ENCODE measurements around the gene RSPO3. TPM values are rescaled to one million over a fixed set of nuclear protein-coding genes. Genes with fewer than 3 reads are reported as not detected.

RSPO3 gene
- total and polyA plus RNA-seq, 5 experiments from 2014 or later: not detected

- POLR2A ChIA-PET: no interaction called here
- Mint-ChIP-seq H3K27me3 (peaks cover 8 to 46% (median 18%) of the 10 kb centered on the region in 5 donors), H3K9me3 (peaks cover 0 to 3% (median 0%) of the 10 kb centered on the region in 9 donors), H3K27ac (no peak overlapping the region), H3K36me3 (peaks cover 0 to 4% (median 0%) of the 10 kb centered on the region in 3 donors), H3K4me3 (no peak overlapping the region), H3K4me1 (no peaks in the 10 kb centered on the region)
- no peak for ATAC-seq
- no peak for DNase-seq
Observed at GRCh38 chr6:127178746-127179145, 60.3 kb downstream of the RSPO3 start.

- Mint-ChIP-seq H3K27me3 (peaks cover 8 to 51% (median 17%) of the 10 kb centered on the region in 5 donors), H3K36me3 (peaks cover 0 to 4% (median 0%) of the 10 kb centered on the region in 3 donors), H3K27ac (no peak overlapping the region), H3K4me1 (no peaks in the 10 kb centered on the region), H3K9me3 (peaks cover 0 to 3% (median 0%) of the 10 kb centered on the region in 9 donors), H3K4me3 (no peak overlapping the region)
- POLR2A ChIA-PET: no interaction called here
- ATAC-seq (no peak), DNase-seq (no peak)
Observed at GRCh38 chr6:127180426-127180825, 62.0 kb downstream of the RSPO3 start.

GRCh38 chr6:127182501-127182900 is 64.0 kb downstream of the RSPO3 start:
- H3K4me1 Mint-ChIP-seq: no peaks in the 10 kb centered on the region
- H3K4me3 Mint-ChIP-seq: no peak overlapping the region
- H3K27me3 Mint-ChIP-seq: peaks cover 8 to 42% (median 11%) of the 10 kb centered on the region in 5 donors
- no peak overlapping the region for H3K27ac Mint-ChIP-seq
- DNase-seq: no peak
- H3K9me3 Mint-ChIP-seq: peaks cover 0 to 3% (median 0%) of the 10 kb centered on the region in 9 donors
- no peak for ATAC-seq
- peaks cover 0 to 4% (median 0%) of the 10 kb centered on the region in 3 donors for H3K36me3 Mint-ChIP-seq
- POLR2A ChIA-PET: no interaction called here

- ATAC-seq (no peak), DNase-seq (no peak)
- no peaks in the 10 kb centered on the region for H3K4me1 Mint-ChIP-seq
- H3K9me3 Mint-ChIP-seq: peaks cover 0 to 3% (median 0%) of the 10 kb centered on the region in 9 donors
- H3K36me3 Mint-ChIP-seq: peaks cover 0 to 4% (median 0%) of the 10 kb centered on the region in 3 donors
- peaks cover 6 to 30% (median 10%) of the 10 kb centered on the region in 5 donors for H3K27me3 Mint-ChIP-seq
- H3K4me3 Mint-ChIP-seq: no peak overlapping the region
- POLR2A ChIA-PET: no interaction called here
- H3K27ac Mint-ChIP-seq: no peak overlapping the region
Observed at GRCh38 chr6:127185437-127185995, 67.0 kb downstream of the RSPO3 start.

- H3K4me3 Mint-ChIP-seq: no peak overlapping the region
Observed at GRCh38 chr6:127186889-127187288, 68.4 kb downstream of the RSPO3 start.

GRCh38 chr6:127188744-127189143 is 70.3 kb downstream of the RSPO3 start:
- ATAC-seq (no peak), DNase-seq (no peak)
- Mint-ChIP-seq H3K27ac (no peak overlapping the region), H3K27me3 (peaks cover 0 to 13% (median 1%) of the 10 kb centered on the region in 5 donors), H3K36me3 (no peaks in the 10 kb centered on the region), H3K4me3 (no peak overlapping the region), H3K9me3 (no peaks in the 10 kb centered on the region), H3K4me1 (no peaks in the 10 kb centered on the region)
- POLR2A ChIA-PET: no interaction called here

More at GRCh38 chr6:127186889-127187288, 68.4 kb downstream of the RSPO3 start:
- H3K9me3 Mint-ChIP-seq: no peaks in the 10 kb centered on the region
- H3K4me1 Mint-ChIP-seq: no peaks in the 10 kb centered on the region
- no peak overlapping the region for H3K27ac Mint-ChIP-seq
- peaks cover 5 to 24% (median 10%) of the 10 kb centered on the region in 5 donors for H3K27me3 Mint-ChIP-seq
- H3K36me3 Mint-ChIP-seq: peaks cover 0 to 4% (median 0%) of the 10 kb centered on the region in 3 donors
- POLR2A ChIA-PET: interaction anchor here (0.8 kb wide), 1 partner anchor 80 kb away, joined by 3 read pairs; the partner anchor contains the start of gene RNF146
- ATAC-seq (peak in 1 of 2 donors; percentile 29), DNase-seq (peak in 9 of 10 donors; percentile 3 to 62 (median 18))

GRCh38 chr6:127190552-127190951 is 72.1 kb downstream of the RSPO3 start:
- peaks cover 0 to 7% (median 0%) of the 10 kb centered on the region in 5 donors for H3K27me3 Mint-ChIP-seq
- ATAC-seq: no peak
- H3K4me1 Mint-ChIP-seq: no peaks in the 10 kb centered on the region

GRCh38 chr6:127191716-127192115 is 73.2 kb downstream of the RSPO3 start:
- Mint-ChIP-seq H3K4me1 (no peaks in the 10 kb centered on the region), H3K27me3 (peaks cover 0 to 7% (median 4%) of the 10 kb centered on the region in 5 donors), H3K4me3 (no peak overlapping the region), H3K27ac (no peak overlapping the region), H3K36me3 (no peaks in the 10 kb centered on the region), H3K9me3 (no peaks in the 10 kb centered on the region)
- ATAC-seq (no peak), DNase-seq (no peak)
- POLR2A ChIA-PET: no interaction called here

More at GRCh38 chr6:127190552-127190951, 72.1 kb downstream of the RSPO3 start:
- no peak for DNase-seq
- Mint-ChIP-seq H3K4me3 (no peak overlapping the region), H3K27ac (no peak overlapping the region), H3K9me3 (no peaks in the 10 kb centered on the region), H3K36me3 (no peaks in the 10 kb centered on the region)
- POLR2A ChIA-PET: no interaction called here

GRCh38 chr6:127192911-127193541 is 74.6 kb downstream of the RSPO3 start:
- no peak for DNase-seq
- H3K27me3 Mint-ChIP-seq: peaks cover 0 to 7% (median 4%) of the 10 kb centered on the region in 5 donors
- POLR2A ChIA-PET: no interaction called here
- H3K27ac Mint-ChIP-seq: no peak overlapping the region
- ATAC-seq: no peak
- H3K36me3 Mint-ChIP-seq: no peaks in the 10 kb centered on the region
- no peaks in the 10 kb centered on the region for H3K4me1 Mint-ChIP-seq
- H3K4me3 Mint-ChIP-seq: no peak overlapping the region
- H3K9me3 Mint-ChIP-seq: no peaks in the 10 kb centered on the region

- POLR2A ChIA-PET: no interaction called here
- Mint-ChIP-seq H3K27me3 (peaks cover 4 to 16% (median 6%) of the 10 kb centered on the region in 5 donors), H3K27ac (no peak overlapping the region), H3K36me3 (no peaks in the 10 kb centered on the region), H3K4me3 (no peak overlapping the region), H3K4me1 (no peaks in the 10 kb centered on the region), H3K9me3 (no peaks in the 10 kb centered on the region)
- ATAC-seq (no peak), DNase-seq (no peak)
Observed at GRCh38 chr6:127195833-127196232, 77.4 kb downstream of the RSPO3 start.

GRCh38 chr6:127198549-127198948 is 80.1 kb downstream of the RSPO3 start:
- no peaks in the 10 kb centered on the region for H3K9me3 Mint-ChIP-seq
- H3K4me3 Mint-ChIP-seq: no peak overlapping the region
- H3K4me1 Mint-ChIP-seq: no peaks in the 10 kb centered on the region
- POLR2A ChIA-PET: no interaction called here
- no peak overlapping the region for H3K27ac Mint-ChIP-seq
- ATAC-seq: no peak
- H3K36me3 Mint-ChIP-seq: no peaks in the 10 kb centered on the region
- peaks cover 4 to 19% (median 15%) of the 10 kb centered on the region in 5 donors for H3K27me3 Mint-ChIP-seq
- no peak for DNase-seq

GRCh38 chr6:127199470-127199869 is 81.0 kb downstream of the RSPO3 start:
- no peak overlapping the region for H3K27ac Mint-ChIP-seq
- H3K36me3 Mint-ChIP-seq: no peaks in the 10 kb centered on the region
- DNase-seq (no peak), ATAC-seq (no peak)
- no peak overlapping the region for H3K4me3 Mint-ChIP-seq
- peaks cover 3 to 19% (median 15%) of the 10 kb centered on the region in 5 donors for H3K27me3 Mint-ChIP-seq
- no peaks in the 10 kb centered on the region for H3K4me1 Mint-ChIP-seq
- H3K9me3 Mint-ChIP-seq: no peaks in the 10 kb centered on the region
- POLR2A ChIA-PET: no interaction called here

GRCh38 chr6:127200114-127200513 is 81.6 kb downstream of the RSPO3 start:
- H3K27me3 Mint-ChIP-seq: peaks cover 5 to 23% (median 20%) of the 10 kb centered on the region in 5 donors
- POLR2A ChIA-PET: no interaction called here
- H3K4me3 Mint-ChIP-seq: no peak overlapping the region
- no peak overlapping the region for H3K27ac Mint-ChIP-seq
- no peaks in the 10 kb centered on the region for H3K36me3 Mint-ChIP-seq
- H3K9me3 Mint-ChIP-seq: no peaks in the 10 kb centered on the region
- DNase-seq (no peak), ATAC-seq (no peak)
- H3K4me1 Mint-ChIP-seq: no peaks in the 10 kb centered on the region
